ENCODE results near the gene CHD2. TPM values are rescaled to one million over a fixed set of nuclear protein-coding genes. Genes with fewer than 3 reads are reported as not detected.

CHD2 gene
- polyA plus RNA-seq, 4 donors, result 29.2 to 75.5 (median 32.2) TPM

GRCh38 chr15:93040288-93041158, 140.4 kb downstream of the CHD2 start:
- FAIRE-seq (no peak), DNase-seq (no peak)

GRCh38 chr15:93041159-93041547, 141.0 kb downstream of the CHD2 start:
- 81 to 87% (median 84%) methylated on average over 13 of the region's 13 CpGs for WGBS, 3 donors
- H3K27me3 ChIP-seq (ENCODE audit: control insufficient read depth in 3 of 3, insufficient read depth in 3 of 3, low read length in 3 of 3), result no peaks in the 10 kb centered on the region
- H3K4me1 ChIP-seq (ENCODE audit: control insufficient read depth in 3 of 3, insufficient read depth in 2 of 3, low read depth in 1 of 3, low read length in 2 of 3), result no peaks in the 10 kb centered on the region
- FAIRE-seq, result no peak
- H3K27ac ChIP-seq (ENCODE audit: low read depth in 1 of 3, low read length in 2 of 3), result no peak overlapping the region
- H3K9me3 ChIP-seq (ENCODE audit: control insufficient read depth in 2 of 2, insufficient read depth in 1 of 2, low read depth in 1 of 2, low read length in 1 of 2), result peaks cover 0 to 2% of the 10 kb centered on the region in 2 donors
- peaks cover 0 to 7% (median 0%) of the 10 kb centered on the region in 3 donors for H3K36me3 ChIP-seq (ENCODE audit: control insufficient read depth in 3 of 3, insufficient read depth in 2 of 3, low read depth in 1 of 3, low read length in 3 of 3)
- no peak for DNase-seq
- no peak overlapping the region for H3K4me3 ChIP-seq (ENCODE audit: low read depth in 1 of 3, low read length in 3 of 3)

More at GRCh38 chr15:93040288-93041158, 140.4 kb downstream of the CHD2 start:
- WGBS, 3 donors, result 82 to 86% (median 83%) methylated on average over 20 of the region's 20 CpGs
- H3K27ac ChIP-seq (ENCODE audit: low read depth in 1 of 3, low read length in 2 of 3), result no peak overlapping the region
- no peaks in the 10 kb centered on the region for H3K9me3 ChIP-seq (ENCODE audit: control insufficient read depth in 2 of 2, insufficient read depth in 1 of 2, low read depth in 1 of 2, low read length in 1 of 2)
- peaks cover 0 to 7% (median 0%) of the 10 kb centered on the region in 3 donors for H3K36me3 ChIP-seq (ENCODE audit: control insufficient read depth in 3 of 3, insufficient read depth in 2 of 3, low read depth in 1 of 3, low read length in 3 of 3)
- no peak overlapping the region for H3K4me3 ChIP-seq (ENCODE audit: low read depth in 1 of 3, low read length in 3 of 3)
- no peaks in the 10 kb centered on the region for H3K4me1 ChIP-seq (ENCODE audit: control insufficient read depth in 3 of 3, insufficient read depth in 2 of 3, low read depth in 1 of 3, low read length in 2 of 3)
- H3K27me3 ChIP-seq (ENCODE audit: control insufficient read depth in 3 of 3, insufficient read depth in 3 of 3, low read length in 3 of 3), result no peaks in the 10 kb centered on the region

GRCh38 chr15:93042211-93042610, 142.1 kb downstream of the CHD2 start:
- H3K36me3 ChIP-seq (ENCODE audit: control insufficient read depth in 3 of 3, insufficient read depth in 2 of 3, low read depth in 1 of 3, low read length in 3 of 3), result peaks cover 0 to 9% (median 0%) of the 10 kb centered on the region in 3 donors
- no peak overlapping the region for H3K27ac ChIP-seq (ENCODE audit: low read depth in 1 of 3, low read length in 2 of 3)
- no peak overlapping the region for H3K4me3 ChIP-seq (ENCODE audit: low read depth in 1 of 3, low read length in 3 of 3)
- no peaks in the 10 kb centered on the region for H3K4me1 ChIP-seq (ENCODE audit: control insufficient read depth in 3 of 3, insufficient read depth in 2 of 3, low read depth in 1 of 3, low read length in 2 of 3)
- H3K27me3 ChIP-seq (ENCODE audit: control insufficient read depth in 3 of 3, insufficient read depth in 3 of 3, low read length in 3 of 3), result no peaks in the 10 kb centered on the region
- FAIRE-seq, result no peak
- WGBS, 3 donors, result 28 to 52% (median 29%) methylated on average over 3 of the region's 3 CpGs
- DNase-seq, result no peak
- peaks cover 0 to 3% of the 10 kb centered on the region in 2 donors for H3K9me3 ChIP-seq (ENCODE audit: control insufficient read depth in 2 of 2, insufficient read depth in 1 of 2, low read depth in 1 of 2, low read length in 1 of 2)

- Histone ChIP-seq H3K27me3 (ENCODE audit: control insufficient read depth in 3 of 3, insufficient read depth in 3 of 3, low read length in 3 of 3) (no peaks in the 10 kb centered on the region), H3K4me1 (ENCODE audit: control insufficient read depth in 3 of 3, insufficient read depth in 2 of 3, low read depth in 1 of 3, low read length in 2 of 3) (no peaks in the 10 kb centered on the region), H3K4me3 (ENCODE audit: low read depth in 1 of 3, low read length in 3 of 3) (no peak overlapping the region), H3K27ac (ENCODE audit: low read depth in 1 of 3, low read length in 2 of 3) (no peak overlapping the region), H3K36me3 (ENCODE audit: control insufficient read depth in 3 of 3, insufficient read depth in 2 of 3, low read depth in 1 of 3, low read length in 3 of 3) (peaks cover 0 to 12% (median 0%) of the 10 kb centered on the region in 3 donors), H3K9me3 (ENCODE audit: control insufficient read depth in 2 of 2, insufficient read depth in 1 of 2, low read depth in 1 of 2, low read length in 1 of 2) (peaks cover 0 to 3% of the 10 kb centered on the region in 2 donors)
- FAIRE-seq (no peak), DNase-seq (no peak)
- 78 to 88% (median 85%) methylated on average over 18 of the region's 18 CpGs for WGBS, 3 donors
Measured at GRCh38 chr15:93042691-93043378, 142.7 kb downstream of the CHD2 start.

DNA sequence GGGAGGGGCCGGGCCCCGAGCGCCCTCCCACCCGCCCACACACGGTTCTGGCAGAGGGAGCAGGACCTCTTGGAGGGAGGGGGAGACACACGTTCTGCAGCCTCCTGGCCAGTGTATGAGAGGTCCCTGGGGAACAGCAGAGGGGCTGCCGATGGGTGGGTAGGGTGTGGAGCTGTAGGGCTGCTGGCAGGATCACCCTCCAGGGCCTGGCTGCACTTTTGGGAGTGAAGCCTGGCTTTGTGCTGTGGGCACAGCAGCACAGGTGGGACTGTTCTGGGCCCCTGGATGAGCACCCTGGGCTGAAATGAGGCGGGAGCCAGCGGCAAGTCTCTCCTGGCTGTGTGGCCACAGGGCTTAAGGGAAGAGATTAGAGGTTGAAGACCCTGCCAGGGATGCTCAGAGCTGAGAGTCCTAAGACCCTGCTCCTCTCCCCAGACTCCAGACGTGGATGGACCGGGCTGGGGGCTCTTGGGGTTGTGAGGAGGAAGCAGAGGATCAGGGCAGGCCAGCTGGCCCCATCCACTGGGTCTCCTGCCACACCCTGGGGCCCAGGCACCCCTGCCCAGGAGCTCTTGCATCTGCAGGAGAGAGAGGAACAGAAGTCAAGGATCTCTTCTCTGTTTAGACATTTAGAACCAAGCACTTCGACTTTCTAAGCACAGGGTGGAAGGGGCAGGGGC, 143.6 kb downstream of the CHD2 start:
- Histone ChIP-seq H3K27me3 (ENCODE audit: control insufficient read depth in 3 of 3, insufficient read depth in 3 of 3, low read length in 3 of 3) (no peaks in the 10 kb centered on the region), H3K9me3 (ENCODE audit: control insufficient read depth in 2 of 2, insufficient read depth in 1 of 2, low read depth in 1 of 2, low read length in 1 of 2) (peaks cover 0 to 3% of the 10 kb centered on the region in 2 donors), H3K4me3 (ENCODE audit: low read depth in 1 of 3, low read length in 3 of 3) (no peak overlapping the region), H3K27ac (ENCODE audit: low read depth in 1 of 3, low read length in 2 of 3) (no peak overlapping the region), H3K36me3 (ENCODE audit: control insufficient read depth in 3 of 3, insufficient read depth in 2 of 3, low read depth in 1 of 3, low read length in 3 of 3) (peaks cover 0 to 15% (median 0%) of the 10 kb centered on the region in 3 donors), H3K4me1 (ENCODE audit: control insufficient read depth in 3 of 3, insufficient read depth in 2 of 3, low read depth in 1 of 3, low read length in 2 of 3) (no peaks in the 10 kb centered on the region)
- FAIRE-seq, result no peak
- WGBS, 3 donors, result 35 to 57% (median 44%) methylated on average over 11 to 12 of the region's 12 CpGs
- DNase-seq, result no peak

GRCh38 chr15:93044301-93045190, 144.4 kb downstream of the CHD2 start:
- Histone ChIP-seq H3K27ac (ENCODE audit: low read depth in 1 of 3, low read length in 2 of 3) (no peak overlapping the region), H3K36me3 (ENCODE audit: control insufficient read depth in 3 of 3, insufficient read depth in 2 of 3, low read depth in 1 of 3, low read length in 3 of 3) (peaks cover 0 to 18% (median 0%) of the 10 kb centered on the region in 3 donors), H3K4me1 (ENCODE audit: control insufficient read depth in 3 of 3, insufficient read depth in 2 of 3, low read depth in 1 of 3, low read length in 2 of 3) (no peaks in the 10 kb centered on the region), H3K4me3 (ENCODE audit: low read depth in 1 of 3, low read length in 3 of 3) (no peak overlapping the region), H3K27me3 (ENCODE audit: control insufficient read depth in 3 of 3, insufficient read depth in 3 of 3, low read length in 3 of 3) (no peaks in the 10 kb centered on the region), H3K9me3 (ENCODE audit: control insufficient read depth in 2 of 2, insufficient read depth in 1 of 2, low read depth in 1 of 2, low read length in 1 of 2) (peaks cover 0 to 3% of the 10 kb centered on the region in 2 donors)
- no peak for DNase-seq
- WGBS, 3 donors, result 84 to 89% (median 85%) methylated on average over 39 to 46 of the region's 46 CpGs
- no peak for FAIRE-seq

- peaks cover 0 to 3% of the 10 kb centered on the region in 2 donors for H3K9me3 ChIP-seq (ENCODE audit: control insufficient read depth in 2 of 2, insufficient read depth in 1 of 2, low read depth in 1 of 2, low read length in 1 of 2)
- no peak overlapping the region for H3K4me3 ChIP-seq (ENCODE audit: low read depth in 1 of 3, low read length in 3 of 3)
- no peak overlapping the region for H3K27ac ChIP-seq (ENCODE audit: low read depth in 1 of 3, low read length in 2 of 3)
- H3K36me3 ChIP-seq (ENCODE audit: control insufficient read depth in 3 of 3, insufficient read depth in 2 of 3, low read depth in 1 of 3, low read length in 3 of 3), result peaks cover 0 to 18% (median 0%) of the 10 kb centered on the region in 3 donors
- DNase-seq (no peak), FAIRE-seq (no peak)
- no peaks in the 10 kb centered on the region for H3K4me1 ChIP-seq (ENCODE audit: control insufficient read depth in 3 of 3, insufficient read depth in 2 of 3, low read depth in 1 of 3, low read length in 2 of 3)
- H3K27me3 ChIP-seq (ENCODE audit: control insufficient read depth in 3 of 3, insufficient read depth in 3 of 3, low read length in 3 of 3), result no peaks in the 10 kb centered on the region
- 92 to 95% (median 93%) methylated on average over 27 of the region's 27 CpGs for WGBS, 3 donors
Measured at GRCh38 chr15:93045191-93045785, 145.2 kb downstream of the CHD2 start.
